SH-SY5Y (cell line): Measurements from ENCODE around the gene CTAG1A.
"Not testable (repeated sequence)": the region's sequence is repeated elsewhere in the genome, so short reads cannot be mapped to it uniquely, and the experiment has no call there.

Experiments used
- GATA2 ChIP-seq: IDR thresholded peaks from 2 replicates; pipeline ENCODE4 v1.6.1; 2011; ENCODE audit warnings: mild to moderate bottlenecking, low read depth, low read length
- GATA3 ChIP-seq: IDR thresholded peaks from 2 replicates; pipeline ENCODE4 v1.6.1; 2011; ENCODE audit warnings: low read depth, mild to moderate bottlenecking, low read length, moderate library complexity

The CTAG1A gene

DNA sequence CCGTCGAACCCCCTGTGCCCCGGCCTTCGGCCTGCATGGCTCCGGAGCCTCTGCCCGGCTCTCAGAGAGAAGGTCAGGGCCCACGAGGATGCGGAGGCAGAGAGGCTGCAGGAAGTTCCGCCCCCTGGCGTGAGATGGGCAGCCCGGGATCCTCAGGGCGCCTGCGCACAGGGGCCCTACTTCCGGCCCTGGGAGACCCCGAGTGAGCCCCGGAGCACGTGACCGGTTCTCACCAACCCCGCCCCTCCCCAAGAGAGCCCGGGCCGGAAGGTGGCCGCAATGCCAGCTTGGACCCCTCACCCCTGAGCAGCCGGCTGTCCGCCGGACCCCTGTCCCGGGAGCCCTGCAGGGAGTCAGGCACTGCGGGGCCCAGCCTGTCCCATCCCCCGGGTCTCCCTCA lies 34.2 kb downstream of the CTAG1A start, which contains the start of gene CTAG1B:
Gene CTAG1B (minus strand): TSS at position 101 of the 400 bp plus-strand sequence. CDS start 64 bp downstream, at position 37.
- not testable (repeated sequence) for TF ChIP-seq GATA3, GATA2
